ENCODE measurements around the gene EEPD1.

EEPD1 gene

GRCh38 chr7:36338256-36338655 lies 185.2 kb downstream of the EEPD1 start:
- no peak for DNase-seq (ENCODE audit: low spot score)

DNA sequence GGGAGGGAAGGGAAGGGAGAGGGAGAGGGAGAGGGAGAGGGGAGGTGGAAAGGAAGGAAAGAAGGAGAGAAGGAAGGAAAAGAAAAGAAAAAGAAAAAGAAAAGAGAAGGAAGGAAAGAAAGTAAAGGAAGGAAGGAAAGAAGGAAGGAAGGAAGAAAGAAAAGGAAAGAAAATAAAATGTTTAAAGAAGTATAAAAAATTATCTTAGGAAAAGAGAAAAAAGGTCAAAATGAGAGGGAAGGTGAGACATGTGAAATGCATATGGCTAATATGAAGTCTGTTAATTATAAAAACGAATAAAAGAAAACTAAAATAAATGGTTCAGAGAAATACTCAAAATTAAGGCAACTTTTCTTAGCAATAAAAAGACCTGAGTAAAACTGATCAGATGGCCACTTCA lies 190.5 kb downstream of the EEPD1 start:
- DNase-seq (ENCODE audit: low spot score), result no peak

DNA sequence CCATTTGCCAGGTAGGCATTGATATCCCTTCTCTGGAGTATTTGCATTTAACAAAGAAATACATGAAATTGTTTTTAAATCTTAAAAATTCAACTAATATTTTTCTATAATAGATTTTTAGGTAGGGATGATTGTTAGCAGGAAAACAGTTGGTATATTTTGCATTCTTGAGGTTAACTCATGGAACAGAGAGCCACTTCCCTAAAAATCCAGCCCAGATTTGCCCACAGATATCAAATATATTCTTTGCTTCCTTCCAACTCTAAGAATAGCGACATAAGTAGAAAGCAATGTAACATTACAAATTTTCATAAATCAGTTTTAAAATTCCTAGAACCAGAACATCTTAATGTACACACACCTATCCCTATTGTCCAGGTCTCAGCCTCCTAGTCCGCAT lies 191.6 kb downstream of the EEPD1 start:
- DNase-seq (ENCODE audit: low spot score), result no peak

DNA sequence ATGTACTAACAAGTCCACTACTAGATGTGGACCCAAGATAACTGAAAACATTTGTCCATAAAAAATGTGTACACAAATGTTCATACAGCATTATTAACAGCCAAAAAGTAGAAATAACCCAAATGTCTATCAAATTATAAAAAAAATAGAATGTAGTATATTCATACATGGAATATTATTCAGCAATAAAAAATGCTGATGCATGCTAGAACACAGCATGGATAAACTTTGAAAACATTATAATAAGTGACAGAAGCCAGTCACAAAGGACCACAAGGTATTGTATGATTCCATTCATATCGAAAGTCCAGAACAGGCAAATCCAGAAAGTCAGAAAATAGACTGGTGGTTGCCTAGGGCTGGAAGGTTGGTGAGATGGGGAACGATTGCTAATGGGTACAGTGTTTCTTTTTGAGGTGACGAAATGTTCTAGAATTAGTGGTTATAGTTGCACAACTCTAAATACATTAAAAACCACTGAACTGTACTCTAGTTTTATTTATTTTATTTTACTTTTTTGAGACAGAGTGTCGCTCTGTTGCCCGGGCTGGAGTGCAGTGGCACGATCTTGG lies 193.3 kb downstream of the EEPD1 start:
- no peak for DNase-seq (ENCODE audit: low spot score)

DNA sequence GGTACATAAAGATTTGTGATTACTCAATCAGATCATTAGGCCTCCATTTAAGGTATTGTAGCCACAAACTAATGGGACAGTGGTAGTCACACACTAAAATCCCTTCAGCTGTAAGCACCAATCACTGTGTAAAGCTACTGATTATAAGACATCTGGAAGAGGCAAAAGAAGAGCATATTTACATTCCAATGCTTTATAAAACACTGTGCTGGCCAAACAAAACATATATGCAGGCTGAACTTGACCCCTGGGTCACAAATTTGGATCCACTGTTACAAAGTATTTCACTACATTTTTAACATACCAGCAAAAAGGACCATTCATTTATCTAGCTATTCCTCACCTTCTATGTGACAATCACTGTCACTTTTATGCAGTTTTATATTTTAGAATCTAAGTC lies 195.2 kb downstream of the EEPD1 start:
- no peak for DNase-seq (ENCODE audit: low spot score)

DNA sequence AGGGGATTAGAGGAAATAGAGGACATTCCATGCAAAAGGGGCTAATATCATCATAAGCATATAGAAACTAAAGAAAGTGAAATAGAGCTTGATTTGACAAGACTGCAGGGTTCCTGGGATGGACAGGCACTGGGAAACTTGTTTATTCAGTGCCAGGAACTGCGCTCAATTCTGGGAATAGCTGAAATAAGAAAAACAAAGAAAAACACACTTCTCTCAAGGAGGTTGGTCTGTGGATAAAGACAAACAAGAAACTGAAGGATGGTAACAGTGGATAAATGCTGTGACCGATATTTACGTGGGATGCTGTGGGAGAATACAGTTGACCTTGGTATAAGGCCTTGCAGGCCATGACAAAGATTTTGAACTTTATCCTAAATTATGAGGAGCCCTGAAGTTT lies 195.7 kb downstream of the EEPD1 start:
- DNase-seq (ENCODE audit: low spot score), result no peak

- DNase-seq (ENCODE audit: low spot score), result no peak
Observed at GRCh38 chr7:36349626-36350025, 196.6 kb downstream of the EEPD1 start.

Data from HuH-7 (cell line).